Right atrium auricular region (tissue), 2 donors: Measurements from ENCODE around the gene GET4. TPM values are rescaled to one million over a fixed set of nuclear protein-coding genes. Genes with fewer than 3 reads are reported as not detected.
A peak's percentile ranks its signal among the peaks of the same experiment; 100 is the strongest.

ENCODE experiments used
- DNase-seq: peaks from one replicate; pipeline ENCODE4 v3.0.0-alpha.2; 2019; ENCODE audit warnings: low spot score
- H3K27ac ChIP-seq, 2 donors: fragments of 200-600 bp; sonication (generic); 1 replicate in 1 of 2; 2 replicates in 1 of 2; pipeline ENCODE4 v1.5.1; 2016 to 2019
- H3K27me3 ChIP-seq, 2 donors: fragments of 200-600 bp; sonication (generic); one replicate each; pipeline versions ENCODE4 v1.5.1 to v1.6.0; 2017 to 2019
- H3K36me3 ChIP-seq: fragments of 200-600 bp; sonication (generic); one replicate; pipeline ENCODE4 v1.5.1; 2016
- H3K4me1 ChIP-seq, 2 donors: fragments of 200-600 bp; sonication (generic); one replicate each; pipeline versions ENCODE4 v1.5.1 to v1.6.0; 2017 to 2019
- H3K4me3 ChIP-seq, 2 donors: fragments of 200-600 bp; sonication (generic); 1 replicate in 1 of 2; 2 replicates in 1 of 2; pipeline ENCODE4 v1.5.1; 2017 to 2019; ENCODE audit warnings: mild to moderate bottlenecking in 1 of 2, moderate library complexity in 1 of 2
- H3K9me3 ChIP-seq, 2 donors: fragments of 200-600 bp; sonication (generic); one replicate each; pipeline ENCODE4 v1.5.1; 2019
- CTCF ChIP-seq, 2 donors: fragments of 200-600 bp; sonication (generic); IDR thresholded peaks; one replicate each; pipeline ENCODE4 v1.5.1; 2019; ENCODE audit warnings: antibody characterized with exemption in 2 of 2
- total RNA-seq, 2 donors: library from RNA; depleted of rRNA; stranded (reverse); fragments of >200 nt; gene quantifications; one replicate each; pipeline ENCODE4 v1.1.0, GENCODE V29; 2016

GET4 gene
- total RNA-seq, 2 donors from 2014 or later: 16.1 to 19.7 TPM

- Histone ChIP-seq H3K4me3 (no peak overlapping the region), H3K4me1 (peaks cover 0 to 80% of the 10 kb centered on the region in 2 donors), H3K9me3 (no peaks in the 10 kb centered on the region), H3K36me3 (no peaks in the 10 kb centered on the region), H3K27ac (peak overlapping the region; percentile 68 to 88), H3K27me3 (no peaks in the 10 kb centered on the region)
- DNase-seq: no peak
- TF ChIP-seq CTCF (IDR thresholded peaks at IDR 0.05): no peak
Observed at GRCh38 chr7:879093-879492, 2.7 kb downstream of the GET4 start.

DNA sequence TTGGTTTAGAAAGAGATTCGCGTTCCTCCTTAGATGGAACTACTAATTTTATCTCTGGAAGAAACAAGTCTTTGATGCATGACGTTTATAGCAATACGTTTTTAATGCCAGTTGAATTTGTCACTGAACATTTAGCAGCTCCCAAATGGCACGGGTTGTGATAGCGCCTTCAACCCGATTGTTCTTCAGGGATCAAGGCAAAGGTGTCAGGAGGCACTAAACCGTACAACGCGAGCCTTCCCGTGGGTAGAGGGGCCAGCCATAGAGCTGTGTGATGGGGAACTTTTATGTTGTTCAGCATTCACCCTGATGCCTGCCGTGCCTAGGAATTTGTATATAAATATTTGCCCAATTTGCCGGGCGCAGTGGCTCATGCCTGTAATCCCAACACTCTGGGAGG lies 3.4 kb downstream of the GET4 start:
- Histone ChIP-seq H3K4me3 (no peak overlapping the region), H3K9me3 (no peaks in the 10 kb centered on the region), H3K27me3 (no peaks in the 10 kb centered on the region), H3K36me3 (no peaks in the 10 kb centered on the region), H3K4me1 (peaks cover 0 to 80% of the 10 kb centered on the region in 2 donors), H3K27ac (peak overlapping the region; percentile 68 to 88)
- TF ChIP-seq CTCF (IDR thresholded peaks at IDR 0.05): no peak
- DNase-seq: no peak

DNA sequence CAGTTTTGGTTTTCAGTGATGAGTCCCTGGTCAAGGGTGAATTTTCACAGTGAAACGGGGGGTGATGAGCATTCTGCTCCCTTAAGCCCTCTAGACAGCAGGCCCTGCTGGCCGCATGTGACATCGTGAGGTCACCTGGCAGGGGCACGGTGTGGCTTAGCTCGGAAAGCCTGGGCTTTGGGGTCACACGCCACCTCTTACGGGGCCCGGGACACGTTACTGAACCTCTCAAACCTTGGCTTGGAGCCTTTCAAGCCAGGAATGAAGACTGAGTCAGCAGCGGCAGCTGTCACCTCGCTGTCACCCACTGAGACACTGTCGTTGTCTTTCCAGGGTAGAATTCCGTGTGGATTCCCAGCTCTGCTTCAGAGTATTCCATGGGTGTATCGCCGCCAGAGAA lies 4.1 kb downstream of the GET4 start:
- no peak overlapping the region for H3K4me3 ChIP-seq
- H3K36me3 ChIP-seq: no peaks in the 10 kb centered on the region
- DNase-seq: no peak
- H3K9me3 ChIP-seq: no peaks in the 10 kb centered on the region
- H3K4me1 ChIP-seq: peaks cover 0 to 81% of the 10 kb centered on the region in 2 donors
- H3K27ac ChIP-seq: peak overlapping the region; percentile 68 to 88
- no peak for TF ChIP-seq CTCF (IDR thresholded peaks at IDR 0.05)
- no peaks in the 10 kb centered on the region for H3K27me3 ChIP-seq

GRCh38 chr7:881441-882234 lies 5.3 kb downstream of the GET4 start:
- Histone ChIP-seq H3K4me1 (peaks cover 0 to 87% of the 10 kb centered on the region in 2 donors), H3K9me3 (no peaks in the 10 kb centered on the region), H3K36me3 (peaks cover 4% of the 10 kb centered on the region), H3K4me3 (no peak overlapping the region), H3K27ac (peak overlapping the region in 1 of 2 donors; percentile 88), H3K27me3 (no peaks in the 10 kb centered on the region)
- TF ChIP-seq CTCF (IDR thresholded peaks at IDR 0.05): no peak
- no peak for DNase-seq

- Histone ChIP-seq H3K27ac (peak overlapping the region in 1 of 2 donors; percentile 32), H3K9me3 (no peaks in the 10 kb centered on the region), H3K4me1 (peaks cover 0 to 92% of the 10 kb centered on the region in 2 donors), H3K27me3 (no peaks in the 10 kb centered on the region), H3K36me3 (peaks cover 13% of the 10 kb centered on the region), H3K4me3 (no peak overlapping the region)
- no peak for DNase-seq
- no peak for TF ChIP-seq CTCF (IDR thresholded peaks at IDR 0.05)
Observed at GRCh38 chr7:882336-883035, 6.1 kb downstream of the GET4 start.
